ENCODE data around the gene ELAC1.
"Not testable (repeated sequence)": the region's sequence is repeated elsewhere in the genome, so short reads cannot be mapped to it uniquely, and the experiment has no call there.

The ELAC1 gene, protein sequence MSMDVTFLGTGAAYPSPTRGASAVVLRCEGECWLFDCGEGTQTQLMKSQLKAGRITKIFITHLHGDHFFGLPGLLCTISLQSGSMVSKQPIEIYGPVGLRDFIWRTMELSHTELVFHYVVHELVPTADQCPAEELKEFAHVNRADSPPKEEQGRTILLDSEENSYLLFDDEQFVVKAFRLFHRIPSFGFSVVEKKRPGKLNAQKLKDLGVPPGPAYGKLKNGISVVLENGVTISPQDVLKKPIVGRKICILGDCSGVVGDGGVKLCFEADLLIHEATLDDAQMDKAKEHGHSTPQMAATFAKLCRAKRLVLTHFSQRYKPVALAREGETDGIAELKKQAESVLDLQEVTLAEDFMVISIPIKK

DNA sequence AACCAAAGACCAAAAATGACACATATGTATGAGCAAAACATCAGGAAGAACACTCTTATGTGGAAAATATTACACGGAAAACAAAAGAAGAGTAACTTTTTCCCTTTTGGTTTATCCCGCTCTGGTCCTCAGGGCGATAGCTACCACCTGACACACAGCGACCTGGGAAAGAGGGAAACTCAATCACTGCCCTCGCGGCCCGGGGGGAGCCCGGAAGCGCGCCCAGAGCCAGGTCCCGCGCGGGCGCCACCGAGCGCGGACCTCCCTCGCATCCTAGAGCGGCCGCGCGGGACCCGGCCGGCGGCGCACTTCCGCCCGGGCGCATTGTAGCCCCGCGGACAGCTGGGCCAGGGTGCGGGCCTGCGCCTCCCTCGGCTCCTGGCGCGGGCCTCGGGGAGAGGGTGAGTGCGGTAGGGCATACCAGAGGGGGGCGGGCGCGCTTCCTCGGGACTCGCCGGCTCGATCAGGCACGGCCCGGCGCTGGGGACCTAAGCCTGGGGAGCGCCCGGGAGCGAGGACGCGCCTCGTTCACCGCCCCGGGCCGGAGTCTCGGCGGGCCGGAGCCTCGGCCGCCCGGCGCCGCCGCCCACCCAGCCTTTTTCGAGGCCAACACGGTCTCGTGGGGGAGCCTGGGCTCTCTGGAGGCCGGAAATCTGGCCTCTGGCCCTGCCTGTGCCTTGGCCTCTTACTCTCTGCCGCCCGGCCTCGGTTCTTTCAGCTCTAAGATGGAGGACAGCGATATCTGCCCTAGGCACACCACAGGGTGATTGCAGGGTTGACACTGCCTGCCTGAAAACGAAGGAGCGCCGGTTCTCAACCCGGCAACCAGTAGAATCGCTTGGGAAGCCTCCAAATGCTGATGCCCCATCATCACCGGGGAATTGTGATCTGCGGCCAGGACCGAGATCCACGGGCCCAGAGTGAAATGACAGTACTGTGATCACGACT is at the start of gene ELAC1:
ELAC1 (plus strand) TSS at position 327 of the 948 bp plus-strand sequence. CDS start 6,365 bp downstream, outside the sequence.
- peak; percentile 85 for DNase-seq

DNA sequence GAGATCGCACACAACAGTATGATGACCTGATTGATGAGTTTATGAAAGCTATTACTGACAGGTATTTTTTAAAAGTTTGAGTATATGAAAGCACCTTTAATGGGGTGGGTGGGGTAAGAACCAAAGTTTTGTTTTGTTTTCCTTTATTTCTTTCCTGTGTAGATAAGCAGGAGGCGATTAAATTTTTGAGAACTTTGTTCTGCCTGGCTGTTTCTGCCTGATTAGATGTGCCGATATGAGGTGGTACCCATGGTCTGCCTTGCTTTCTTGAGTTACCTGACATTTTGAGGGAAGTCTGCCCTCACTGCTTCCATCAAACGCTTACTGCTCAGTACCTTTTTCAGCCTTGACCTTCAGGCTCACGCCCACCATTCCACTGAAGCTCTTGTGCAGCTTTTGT is 49.7 kb upstream of the ELAC1 start:
- DNase-seq: no peak

GRCh38 chr18:50924372-50924771 is 43.5 kb upstream of the ELAC1 start:
- DNase-seq: no peak

DNA sequence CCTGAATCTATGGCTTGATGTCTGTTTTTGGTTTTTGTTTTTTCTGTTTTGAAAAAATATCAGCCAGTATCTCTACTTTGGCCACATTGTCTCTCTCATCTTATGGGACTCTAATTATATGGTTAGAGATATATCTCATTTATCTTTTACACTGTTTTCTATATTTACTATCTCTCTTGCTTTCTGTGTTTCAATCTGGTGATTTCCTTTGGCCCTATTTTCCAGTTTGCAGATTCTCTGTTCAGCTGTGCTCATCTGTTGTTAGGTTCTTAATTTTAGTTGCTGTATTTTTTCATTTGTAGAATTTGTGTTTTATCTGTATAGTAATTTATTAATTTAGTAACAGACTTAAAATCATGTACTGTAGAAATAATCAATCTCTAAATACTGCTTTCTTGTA is 41.3 kb upstream of the ELAC1 start:
- no peak for DNase-seq

DNA sequence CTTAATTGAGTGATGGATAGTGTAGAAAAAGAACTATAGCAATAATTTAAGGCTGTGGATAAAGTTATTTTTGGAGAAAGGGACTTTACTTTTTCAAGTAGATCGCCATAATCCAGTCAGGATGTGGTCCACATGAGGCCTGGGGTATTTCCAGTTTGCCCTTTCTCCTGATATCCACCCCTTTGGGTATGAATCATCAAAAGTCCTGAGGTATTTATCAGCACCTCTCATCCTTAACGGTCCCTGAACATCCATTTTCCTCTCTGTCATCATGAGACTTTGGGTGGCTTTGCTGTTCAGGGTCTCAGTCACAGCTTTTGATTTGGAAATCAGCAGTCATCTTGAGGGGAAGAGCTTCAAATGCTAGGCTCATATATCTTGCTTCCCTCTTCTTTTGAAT is 39.3 kb upstream of the ELAC1 start:
- DNase-seq: no peak

GRCh38 chr18:50933684-50934083 is 34.2 kb upstream of the ELAC1 start:
- DNase-seq: no peak

- no peak for DNase-seq
Observed at GRCh38 chr18:50934545-50935211, 33.2 kb upstream of the ELAC1 start.

GRCh38 chr18:50935493-50936191 is 32.2 kb upstream of the ELAC1 start:
- DNase-seq: no peak

- no peak for DNase-seq
Observed at GRCh38 chr18:50937183-50937582, 30.7 kb upstream of the ELAC1 start.

- no peak for DNase-seq
Observed at GRCh38 chr18:50938912-50939311, 28.9 kb upstream of the ELAC1 start.

DNA sequence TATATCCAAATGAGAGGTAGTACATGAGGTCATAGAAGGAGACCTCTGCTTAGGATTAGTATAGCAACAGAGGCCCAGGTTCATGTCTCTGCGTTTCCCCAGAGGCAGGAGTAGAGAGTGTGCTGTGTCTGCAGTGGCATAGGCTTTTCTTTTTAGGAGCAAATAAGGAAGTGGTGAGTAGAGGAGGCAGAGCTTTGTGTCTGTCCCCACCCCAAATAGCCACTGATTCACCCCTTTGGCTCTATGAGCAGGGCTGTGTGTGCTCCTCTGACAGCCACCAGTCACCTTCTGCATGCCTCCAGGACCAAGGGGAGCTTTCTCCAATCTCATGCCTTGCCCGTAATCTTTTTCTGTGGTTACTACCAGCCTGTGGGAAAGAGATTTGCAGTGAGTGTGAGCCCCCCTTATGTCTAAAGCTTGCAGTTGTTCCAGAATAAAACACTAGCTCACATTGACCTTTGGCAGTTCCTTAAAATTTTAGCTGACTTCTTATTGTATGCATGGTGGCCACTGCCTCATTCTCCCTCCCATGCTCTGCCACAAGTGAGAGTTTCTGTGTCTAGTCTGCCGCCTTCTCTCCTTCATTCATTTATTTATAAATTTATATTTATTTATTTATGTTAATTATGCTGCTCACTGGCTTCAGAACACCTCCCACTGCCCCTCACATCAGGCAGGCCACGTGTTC is 23.5 kb upstream of the ELAC1 start:
- DNase-seq: peak; percentile 33

GRCh38 chr18:50945918-50946317 is 21.9 kb upstream of the ELAC1 start:
- not testable (repeated sequence) for DNase-seq

DNA sequence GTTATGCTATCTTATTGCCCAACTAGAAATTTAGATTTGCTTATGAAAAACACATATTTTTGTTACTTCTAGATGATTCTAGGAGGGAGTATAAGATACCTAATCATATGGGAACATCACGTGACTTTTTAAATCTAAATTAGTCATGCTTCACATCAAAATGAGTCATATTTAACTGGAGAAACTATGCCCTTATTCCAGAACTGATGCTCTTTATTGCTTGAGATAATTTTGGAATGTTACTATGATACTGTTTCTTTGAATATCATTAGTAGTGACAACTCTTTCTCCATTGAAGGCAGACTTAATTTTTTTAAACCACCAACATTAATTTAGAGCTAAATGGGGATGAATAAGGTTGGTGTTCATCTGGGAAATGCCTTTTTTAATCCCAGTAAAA is 19.9 kb upstream of the ELAC1 start:
- no peak for DNase-seq

DNA sequence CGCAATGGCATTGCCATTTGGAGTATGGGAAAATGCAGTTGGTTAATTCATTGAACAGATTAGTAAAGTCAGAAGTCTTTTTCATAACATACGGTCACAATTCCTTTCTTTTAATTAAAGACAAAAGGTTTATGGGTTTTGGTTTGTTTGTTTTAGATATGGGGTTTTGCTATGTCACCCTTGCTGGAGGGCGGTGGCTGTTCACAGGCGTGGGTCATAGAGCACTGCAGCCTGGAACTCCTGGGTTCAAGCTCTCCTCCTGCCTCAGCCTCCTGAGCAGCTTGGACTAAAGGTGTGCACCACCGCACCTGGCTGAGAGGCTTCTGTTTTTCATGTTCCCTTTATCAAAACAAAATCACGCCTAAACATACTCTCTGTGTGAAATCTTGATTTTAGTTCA is 18.7 kb upstream of the ELAC1 start:
- DNase-seq: no peak

DNA sequence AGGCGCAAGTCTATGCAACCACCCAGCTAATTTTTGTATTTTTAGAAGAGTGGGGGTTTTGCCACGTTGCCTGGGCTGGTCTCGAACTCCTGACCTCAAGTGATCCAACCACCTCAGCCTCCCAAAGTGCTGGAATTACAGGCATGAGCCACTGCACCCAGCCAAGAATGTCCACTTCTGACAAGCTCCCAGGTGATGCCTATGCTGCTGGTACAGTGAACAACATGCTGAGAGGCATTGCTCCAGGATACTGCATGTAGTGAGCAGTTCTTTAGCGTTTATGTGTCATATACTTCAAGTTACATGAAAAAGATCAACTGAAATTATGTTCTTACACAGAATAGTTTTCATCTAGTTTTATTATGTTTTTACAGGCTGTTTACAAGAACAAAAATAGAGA is 17.2 kb upstream of the ELAC1 start:
- DNase-seq: no peak

DNA sequence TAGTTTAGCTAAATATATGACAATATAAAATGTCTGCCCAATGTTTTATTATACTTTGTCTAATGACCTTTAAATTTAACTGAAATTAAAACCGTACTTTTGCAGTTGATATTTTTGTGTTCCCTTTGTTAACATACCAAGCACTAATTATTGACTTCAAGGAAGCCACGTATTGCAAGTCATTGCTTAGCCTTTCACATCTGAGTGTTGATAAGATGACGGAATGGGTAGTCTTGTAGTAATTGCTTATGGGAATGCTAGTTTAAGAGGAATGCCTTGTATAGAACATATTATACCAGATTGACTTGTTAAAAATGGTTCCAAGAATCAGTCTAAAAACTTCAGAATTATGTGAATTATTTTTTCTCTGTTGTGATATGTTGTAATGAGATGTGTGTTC is 14.0 kb upstream of the ELAC1 start:
- DNase-seq: peak; percentile 18

DNA sequence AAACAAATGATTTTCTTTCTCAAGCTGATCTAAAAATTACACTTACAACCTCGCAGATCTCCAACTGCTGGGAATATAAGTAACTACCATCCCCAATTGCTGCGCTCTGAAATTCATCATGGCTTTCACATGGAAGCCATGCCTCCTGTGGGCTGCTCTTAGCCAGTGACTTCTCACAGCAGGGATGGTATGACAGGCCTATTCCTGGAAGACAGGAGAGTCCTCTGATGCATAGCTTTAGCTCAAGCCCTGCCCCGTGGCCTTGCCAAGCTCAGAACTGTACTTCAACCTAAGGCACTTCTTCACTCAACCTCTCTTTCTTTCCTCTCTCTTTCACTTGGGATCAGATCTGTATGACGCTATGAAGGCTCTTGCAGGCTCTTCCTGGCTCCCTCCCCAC is 12.6 kb upstream of the ELAC1 start:
- no peak for DNase-seq

DNA sequence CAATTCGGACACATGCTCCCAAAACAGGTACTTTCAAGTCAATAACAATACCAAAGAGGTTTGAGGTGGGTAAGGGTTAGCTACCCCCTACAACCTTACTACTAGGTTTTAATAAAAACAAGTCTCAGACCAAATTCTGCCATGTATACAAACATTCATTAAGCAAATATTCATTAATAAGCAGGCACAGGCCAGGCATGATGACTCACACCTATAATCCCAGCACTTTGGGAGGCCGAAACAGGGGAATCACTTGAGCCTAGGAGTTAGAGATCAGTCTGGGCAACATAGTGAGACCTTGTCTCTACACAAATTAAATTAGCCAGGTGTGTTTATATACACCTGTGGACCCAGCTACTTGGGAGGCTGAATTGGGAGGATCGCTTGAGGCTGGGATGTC is 11.7 kb upstream of the ELAC1 start:
- no peak for DNase-seq

GRCh38 chr18:50961974-50962373 is 5.9 kb upstream of the ELAC1 start:
- peak; percentile 32 for DNase-seq

- no peak for DNase-seq
Observed at GRCh38 chr18:50969448-50969847, 1.6 kb downstream of the ELAC1 start.

DNA sequence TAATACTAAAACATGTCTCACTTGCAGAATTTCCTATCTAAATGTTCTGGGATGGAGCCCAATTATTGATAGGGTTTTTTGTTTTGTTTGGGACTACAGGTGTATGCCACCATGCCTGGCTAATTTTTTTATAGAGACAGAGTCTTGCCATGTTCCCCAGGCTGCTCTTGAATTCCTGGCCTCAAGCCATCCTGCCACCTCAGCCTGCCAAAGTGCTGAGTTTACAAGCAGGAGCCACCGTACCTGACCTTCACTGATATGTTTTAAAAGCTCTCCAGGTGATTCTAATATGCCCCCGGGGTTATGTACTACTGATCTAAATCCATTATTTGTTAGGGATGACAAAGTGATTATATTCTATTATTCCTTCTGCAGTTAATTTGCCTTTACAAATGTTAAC is 2.2 kb downstream of the ELAC1 start:
- no peak for DNase-seq

DNA sequence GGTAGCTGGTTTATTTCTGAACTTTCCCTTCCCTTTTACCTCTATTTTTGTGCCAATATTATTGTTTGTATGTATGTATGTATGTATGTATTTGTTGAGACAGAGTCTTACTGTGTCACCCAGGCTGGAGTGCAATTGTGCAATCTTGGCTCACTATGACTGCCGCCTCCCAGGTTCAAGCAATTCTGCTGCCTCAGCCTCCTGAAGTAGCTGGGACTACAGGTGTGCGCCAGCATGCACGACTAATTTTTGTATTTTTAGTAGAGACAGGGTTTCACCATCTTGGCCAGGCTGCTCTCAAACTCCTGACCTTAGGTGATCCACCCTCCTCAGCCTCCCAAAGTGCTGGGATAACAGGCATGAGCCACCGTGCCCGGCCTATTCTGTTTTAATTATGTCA is 4.6 kb downstream of the ELAC1 start:
- DNase-seq: not testable (repeated sequence)
